Loucy (cell line): Measurements from ENCODE around the gene GUCA2A.

Experiments used
- EZH2phosphoT487 ChIP-seq: fragments of 200-600 bp; IDR thresholded peaks from 2 replicates; pipeline ENCODE4 v1.6.1; 2018; ENCODE audit warnings: antibody characterized with exemption, mild to moderate bottlenecking, moderate library complexity, borderline replicate concordance
- TF ChIP-seq, protein P1 (sequence below): fragments of 200-600 bp; sonication (generic); conservative IDR thresholded peaks from 2 replicates; pipeline ENCODE4 v1.5.1; 2014; ENCODE audit warnings: mild to moderate bottlenecking, antibody characterized with exemption, low read length

DNA sequence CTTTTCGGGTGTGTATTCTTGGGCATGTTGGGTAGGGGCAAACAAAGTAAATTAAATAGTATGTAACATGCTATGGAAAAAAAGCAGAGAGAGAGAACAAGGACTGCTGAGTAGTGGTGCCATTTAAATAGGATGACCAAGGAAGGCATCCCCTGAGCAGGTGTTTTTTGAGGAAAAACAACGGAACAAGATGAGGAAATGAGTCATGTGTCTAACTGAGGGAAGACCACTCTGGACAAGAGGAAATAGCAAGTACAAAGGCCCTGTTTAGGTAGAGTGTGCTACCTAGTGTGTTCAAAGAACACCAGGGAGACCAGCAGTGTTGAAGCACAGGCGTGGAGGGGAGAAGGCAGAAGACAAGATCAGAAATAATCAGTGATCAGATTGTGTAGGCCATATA, 20.1 kb upstream of the GUCA2A start:
- TF ChIP-seq, protein P1, sequence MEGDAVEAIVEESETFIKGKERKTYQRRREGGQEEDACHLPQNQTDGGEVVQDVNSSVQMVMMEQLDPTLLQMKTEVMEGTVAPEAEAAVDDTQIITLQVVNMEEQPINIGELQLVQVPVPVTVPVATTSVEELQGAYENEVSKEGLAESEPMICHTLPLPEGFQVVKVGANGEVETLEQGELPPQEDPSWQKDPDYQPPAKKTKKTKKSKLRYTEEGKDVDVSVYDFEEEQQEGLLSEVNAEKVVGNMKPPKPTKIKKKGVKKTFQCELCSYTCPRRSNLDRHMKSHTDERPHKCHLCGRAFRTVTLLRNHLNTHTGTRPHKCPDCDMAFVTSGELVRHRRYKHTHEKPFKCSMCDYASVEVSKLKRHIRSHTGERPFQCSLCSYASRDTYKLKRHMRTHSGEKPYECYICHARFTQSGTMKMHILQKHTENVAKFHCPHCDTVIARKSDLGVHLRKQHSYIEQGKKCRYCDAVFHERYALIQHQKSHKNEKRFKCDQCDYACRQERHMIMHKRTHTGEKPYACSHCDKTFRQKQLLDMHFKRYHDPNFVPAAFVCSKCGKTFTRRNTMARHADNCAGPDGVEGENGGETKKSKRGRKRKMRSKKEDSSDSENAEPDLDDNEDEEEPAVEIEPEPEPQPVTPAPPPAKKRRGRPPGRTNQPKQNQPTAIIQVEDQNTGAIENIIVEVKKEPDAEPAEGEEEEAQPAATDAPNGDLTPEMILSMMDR = no peak
- TF ChIP-seq EZH2phosphoT487 = no peak
